Ureter (tissue), 1 donor: Measurements from ENCODE around the gene TIMM13. TPM values are rescaled to one million over a fixed set of nuclear protein-coding genes. Genes with fewer than 3 reads are reported as not detected.

Experiments
- DNase-seq: peaks from one replicate; pipeline ENCODE4 v3.0.0-alpha.2; 2020; ENCODE audit warnings: low spot score
- total RNA-seq: library from RNA; stranded (reverse); gene quantifications from one replicate; pipeline ENCODE4 v1.2.4, GENCODE V29; 2023
- donor health status: DM: yes; HTN: yes; CAD: no.

TIMM13 gene
- total RNA-seq, 1 donor from 2014 or later = 87.0 TPM

- no peak for DNase-seq
Observed at GRCh38 chr19:2382530-2383222, 44.7 kb downstream of the TIMM13 start.

- DNase-seq = no peak
Observed at GRCh38 chr19:2381148-2381820, 46.1 kb downstream of the TIMM13 start.

DNA sequence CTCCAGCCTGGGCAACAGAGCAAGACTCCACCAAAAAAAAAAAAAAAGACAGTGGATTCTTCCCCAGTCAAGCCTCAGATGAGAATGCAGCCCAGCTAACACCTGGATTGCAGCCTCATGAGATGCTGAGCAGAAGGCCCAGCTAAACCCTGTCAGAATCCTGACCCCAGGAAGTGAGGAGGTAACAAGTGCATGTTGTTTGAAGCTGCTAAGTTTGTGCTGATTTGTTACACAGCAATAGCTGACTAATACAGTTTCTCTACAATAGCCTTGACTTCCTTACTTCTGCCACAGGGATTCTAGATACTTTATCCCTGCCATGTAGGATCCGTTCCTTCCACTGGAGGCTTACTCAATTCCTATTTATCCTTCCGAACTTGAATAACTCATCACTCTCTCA lies 46.8 kb downstream of the TIMM13 start:
- DNase-seq = no peak

DNA sequence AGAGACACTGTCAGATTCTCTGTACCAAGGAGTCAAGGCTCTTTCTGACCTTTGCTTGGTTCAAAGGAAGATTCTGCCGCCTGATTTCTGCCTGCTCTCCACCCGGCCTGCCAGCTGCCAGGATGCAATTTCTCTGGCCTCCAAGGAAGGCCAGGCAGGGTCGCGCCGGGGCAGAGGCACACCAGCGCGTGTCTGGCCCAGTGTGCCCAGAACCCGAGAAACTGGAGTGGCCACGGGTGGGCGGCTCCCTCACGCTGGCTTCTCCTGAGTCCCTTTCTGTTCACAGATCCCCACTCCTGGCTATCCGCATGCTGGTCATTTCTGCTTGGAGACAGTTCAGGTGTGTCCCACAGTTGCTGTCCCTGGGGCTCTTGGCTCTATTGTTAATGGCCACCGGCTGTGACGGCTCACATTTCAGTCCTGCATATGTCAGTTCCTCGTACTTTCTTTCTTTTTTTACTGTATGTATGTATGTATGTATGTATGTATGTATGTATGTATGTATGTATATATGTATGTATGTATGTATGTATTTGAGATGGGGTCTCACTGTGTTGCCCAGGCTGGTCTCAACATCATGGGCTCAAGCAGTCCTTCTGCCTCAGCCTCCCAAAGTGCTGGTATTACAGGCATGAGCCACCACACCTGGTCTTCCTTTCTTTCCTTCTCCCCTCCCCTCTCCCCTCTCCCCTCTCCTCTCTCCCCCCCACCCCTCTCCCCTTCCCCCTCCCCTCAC lies 50.4 kb downstream of the TIMM13 start:
- no peak for DNase-seq

Other genes with a start within 250 kb of the TIMM13 start
- 52.0 TPM for gene PLEKHJ1, start 191.3 kb downstream of the TIMM13 start, total RNA-seq
- gene SF3A2, start 190.8 kb downstream of the TIMM13 start, total RNA-seq = 65.8 TPM
- gene AMH, start 178.3 kb downstream of the TIMM13 start, total RNA-seq = 1.3 TPM
- 0.49 TPM for gene JSRP1, start 171.2 kb downstream of the TIMM13 start, total RNA-seq
- gene PEAK3, start 145.4 kb downstream of the TIMM13 start, total RNA-seq = 0.99 TPM
- not detected for gene LINGO3, start 119.4 kb downstream of the TIMM13 start, total RNA-seq
- 85.0 TPM for gene LSM7, start 99.0 kb downstream of the TIMM13 start, total RNA-seq
- gene SPPL2B, start 98.9 kb downstream of the TIMM13 start, total RNA-seq = 70.3 TPM
- gene TMPRSS9, start 67.3 kb downstream of the TIMM13 start, total RNA-seq = not detected
- gene LMNB2, start 29.4 kb upstream of the TIMM13 start, total RNA-seq = 27.5 TPM
- gene GADD45B, start 48.5 kb upstream of the TIMM13 start, total RNA-seq = 55.3 TPM